SU-DHL-6 (cell line): ENCODE results near the gene NOS1.

Experiments used
- H2AFZ ChIP-seq: fragments of 200-600 bp; sonication (generic); 2 replicates; pipeline ENCODE4 v1.6.1; 2014; ENCODE audit warnings: low read depth, mild to moderate bottlenecking, moderate library complexity, mixed read lengths, antibody characterized with exemption, low read length; ENCODE audit not compliant: severe bottlenecking
- H3F3A ChIP-seq: fragments of 200-600 bp; shearing (Covaris generic); 2 replicates; pipeline ENCODE4 v1.6.0; 2016; ENCODE audit warnings: antibody characterized with exemption, mild to moderate bottlenecking; ENCODE audit not compliant: insufficient read depth
- H3K27ac ChIP-seq: fragments of 200-600 bp; sonication (generic); 2 replicates; pipeline ENCODE4 v1.5.1; 2016; ENCODE audit warnings: low read depth, mild to moderate bottlenecking, low read length, moderate library complexity, mixed read lengths
- H3K27me3 ChIP-seq: fragments of 200-600 bp; sonication (generic), shearing (Covaris generic); 2 replicates; pipeline ENCODE4 v1.6.0; 2014; ENCODE audit warnings: mild to moderate bottlenecking, low read length
- H3K36me3 ChIP-seq: fragments of 200-600 bp; sonication (generic); 2 replicates; pipeline ENCODE4 v1.6.1; 2014; ENCODE audit warnings: mild to moderate bottlenecking, low read length, mixed read lengths
- H3K4me2 ChIP-seq: fragments of 300-600, 200-600 bp; shearing (Covaris generic), sonication (generic); 2 replicates; pipeline ENCODE4 v1.6.0; 2014; ENCODE audit warnings: low read length, low read depth, mild to moderate bottlenecking; ENCODE audit not compliant: poor library complexity, severe bottlenecking
- H3K4me3 ChIP-seq: fragments of 200-600 bp; sonication (generic); 2 replicates; pipeline ENCODE4 v1.5.1; 2014; ENCODE audit warnings: antibody characterized with exemption, low read length, mild to moderate bottlenecking, mixed read lengths; ENCODE audit not compliant: insufficient read depth, poor library complexity, severe bottlenecking
- H3K79me2 ChIP-seq: fragments of 200-600 bp; sonication (generic); 2 replicates; pipeline ENCODE4 v1.6.1; 2014; ENCODE audit warnings: mild to moderate bottlenecking, low read length, moderate library complexity; ENCODE audit not compliant: insufficient read depth
- H3K9ac ChIP-seq: fragments of 200-600 bp; sonication (generic); 2 replicates; pipeline ENCODE4 v1.7.0; 2014; ENCODE audit warnings: mild to moderate bottlenecking, low read length
- H3K9me2 ChIP-seq: fragments of 200-600 bp; sonication (generic); replicated peaks from 2 replicates; pipeline ENCODE4 v1.6.1; 2014; ENCODE audit warnings: low read length; ENCODE audit not compliant: insufficient read depth
- H3K9me3 ChIP-seq: fragments of 200-600 bp; sonication (generic); 2 replicates; pipeline ENCODE4 v1.6.1; 2014; ENCODE audit warnings: low read length, mixed read lengths; ENCODE audit not compliant: insufficient read depth
- H4K20me1 ChIP-seq: fragments of 200-600 bp; sonication (generic); 2 replicates; pipeline ENCODE4 v1.6.1; 2014; ENCODE audit warnings: low read depth, mild to moderate bottlenecking, antibody characterized with exemption, low read length, moderate library complexity, mixed read lengths
- EZH2phosphoT487 ChIP-seq: fragments of 200-600 bp; sonication (generic), shearing (Covaris generic); conservative IDR thresholded peaks from 2 replicates; pipeline ENCODE4 v1.6.1; 2018; ENCODE audit warnings: mild to moderate bottlenecking, antibody characterized with exemption, low read length, moderate library complexity, mixed read lengths
- TF ChIP-seq, protein P1 (sequence below): fragments of 200-600 bp; sonication (generic); IDR thresholded peaks from one replicate; pipeline ENCODE4 v1.5.1; 2017; ENCODE audit warnings: antibody characterized with exemption, mild to moderate bottlenecking, low read length, moderate library complexity; ENCODE audit not compliant: insufficient read depth, poor library complexity, severe bottlenecking

Gene NOS1

DNA sequence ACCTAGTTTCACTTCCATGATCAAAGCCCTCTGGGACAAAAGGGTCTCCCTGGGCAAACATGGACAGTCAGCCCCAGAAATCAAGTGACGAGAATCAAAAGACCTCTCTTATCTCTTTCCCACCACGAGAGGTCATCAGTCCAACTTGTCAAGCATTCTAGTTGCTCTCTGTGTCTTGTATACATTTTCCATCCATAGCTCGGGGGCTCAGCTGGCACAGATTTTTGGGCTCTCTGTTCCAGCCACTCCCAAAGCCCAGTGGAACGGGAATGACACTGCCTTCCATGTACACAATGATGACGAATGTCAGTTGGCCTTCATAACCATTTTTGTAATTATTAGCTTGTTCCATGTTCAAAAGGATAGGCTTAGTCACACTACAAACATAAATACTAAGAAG, 29.7 kb downstream of the NOS1 start:
- Histone ChIP-seq H3K9me3 (no peaks in the 10 kb centered on the region), H2AFZ (no peak overlapping the region), H3K9ac (no peak overlapping the region), H3K4me3 (no peak overlapping the region), H4K20me1 (no peaks in the 10 kb centered on the region), H3F3A (no peaks in the 10 kb centered on the region), H3K36me3 (no peaks in the 10 kb centered on the region), H3K79me2 (no peaks in the 10 kb centered on the region), H3K27me3 (no peaks in the 10 kb centered on the region), H3K9me2 (no peaks in the 10 kb centered on the region), H3K4me2 (no peak overlapping the region), H3K27ac (no peak overlapping the region)
- no peak for TF ChIP-seq EZH2phosphoT487
- TF ChIP-seq, protein P1, sequence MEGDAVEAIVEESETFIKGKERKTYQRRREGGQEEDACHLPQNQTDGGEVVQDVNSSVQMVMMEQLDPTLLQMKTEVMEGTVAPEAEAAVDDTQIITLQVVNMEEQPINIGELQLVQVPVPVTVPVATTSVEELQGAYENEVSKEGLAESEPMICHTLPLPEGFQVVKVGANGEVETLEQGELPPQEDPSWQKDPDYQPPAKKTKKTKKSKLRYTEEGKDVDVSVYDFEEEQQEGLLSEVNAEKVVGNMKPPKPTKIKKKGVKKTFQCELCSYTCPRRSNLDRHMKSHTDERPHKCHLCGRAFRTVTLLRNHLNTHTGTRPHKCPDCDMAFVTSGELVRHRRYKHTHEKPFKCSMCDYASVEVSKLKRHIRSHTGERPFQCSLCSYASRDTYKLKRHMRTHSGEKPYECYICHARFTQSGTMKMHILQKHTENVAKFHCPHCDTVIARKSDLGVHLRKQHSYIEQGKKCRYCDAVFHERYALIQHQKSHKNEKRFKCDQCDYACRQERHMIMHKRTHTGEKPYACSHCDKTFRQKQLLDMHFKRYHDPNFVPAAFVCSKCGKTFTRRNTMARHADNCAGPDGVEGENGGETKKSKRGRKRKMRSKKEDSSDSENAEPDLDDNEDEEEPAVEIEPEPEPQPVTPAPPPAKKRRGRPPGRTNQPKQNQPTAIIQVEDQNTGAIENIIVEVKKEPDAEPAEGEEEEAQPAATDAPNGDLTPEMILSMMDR = no peak

DNA sequence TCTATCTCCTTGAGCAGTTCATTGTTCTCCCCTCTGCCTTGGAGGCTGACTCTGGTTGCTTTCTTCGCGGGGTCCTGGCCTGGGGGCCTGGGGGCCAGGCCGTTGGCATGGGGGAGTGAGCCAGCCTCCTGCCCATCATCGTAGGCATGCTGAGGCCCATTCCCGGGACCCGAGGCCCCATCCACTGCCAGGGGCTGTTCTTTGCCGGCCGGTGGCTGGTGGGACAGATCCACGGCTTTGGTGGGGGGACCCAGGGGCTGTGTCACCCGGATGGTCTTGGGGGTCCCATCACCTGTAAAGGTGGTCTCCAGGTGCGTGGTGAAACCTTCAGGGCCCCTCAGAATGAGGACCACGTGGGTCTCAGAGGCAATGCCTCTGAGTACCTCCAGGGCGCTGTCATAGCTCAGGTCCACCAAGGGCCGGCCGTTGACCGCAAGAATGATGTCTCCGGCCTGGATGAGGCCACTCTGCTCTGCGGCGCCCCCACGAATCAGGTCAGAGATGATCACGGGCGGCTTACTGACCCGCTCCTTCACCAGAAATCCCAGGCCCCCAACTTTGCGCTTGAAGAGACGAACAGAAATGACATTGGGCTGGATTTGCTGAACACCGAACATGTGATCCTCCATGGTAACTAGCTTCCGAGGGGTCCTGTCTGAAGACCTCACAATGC, 30.8 kb downstream of the NOS1 start:
- Histone ChIP-seq H4K20me1 (no peaks in the 10 kb centered on the region), H3F3A (no peaks in the 10 kb centered on the region), H3K36me3 (no peaks in the 10 kb centered on the region), H3K79me2 (no peaks in the 10 kb centered on the region), H3K27ac (no peak overlapping the region), H3K9ac (no peak overlapping the region), H3K4me3 (no peak overlapping the region), H3K9me3 (no peaks in the 10 kb centered on the region), H3K4me2 (no peak overlapping the region), H2AFZ (no peak overlapping the region), H3K27me3 (no peaks in the 10 kb centered on the region), H3K9me2 (no peaks in the 10 kb centered on the region)
- TF ChIP-seq, protein P1 = no peak
- TF ChIP-seq EZH2phosphoT487 = no peak

DNA sequence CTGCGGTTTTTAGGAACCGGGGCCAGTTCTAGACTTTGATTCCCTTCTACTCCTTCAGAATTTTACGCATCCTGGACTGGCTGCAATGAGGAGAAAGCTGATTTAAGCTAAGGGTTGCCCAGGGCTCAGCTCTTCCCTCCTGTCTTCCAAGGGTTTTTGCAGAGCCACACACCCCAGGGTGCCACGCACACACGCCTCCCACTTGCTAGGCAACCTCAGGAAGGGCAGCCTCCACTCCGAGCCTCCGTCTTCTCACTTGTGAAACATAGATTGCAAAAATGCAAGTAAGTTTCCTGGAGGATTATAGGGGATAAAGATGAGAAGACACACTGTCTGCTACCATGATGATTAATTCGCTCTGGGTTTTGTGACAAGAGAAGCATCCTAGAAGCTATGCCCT, 31.7 kb downstream of the NOS1 start:
- Histone ChIP-seq H2AFZ (no peak overlapping the region), H3K79me2 (no peaks in the 10 kb centered on the region), H4K20me1 (no peaks in the 10 kb centered on the region), H3F3A (no peaks in the 10 kb centered on the region), H3K36me3 (no peaks in the 10 kb centered on the region), H3K9ac (no peak overlapping the region), H3K4me3 (no peak overlapping the region), H3K27ac (no peak overlapping the region), H3K27me3 (no peaks in the 10 kb centered on the region), H3K4me2 (no peak overlapping the region), H3K9me3 (no peaks in the 10 kb centered on the region), H3K9me2 (no peaks in the 10 kb centered on the region)
- no peak for TF ChIP-seq EZH2phosphoT487
- TF ChIP-seq, protein P1 = no peak
